GM18907 (cell line): Measurements from ENCODE around the gene PODXL2.
"Not testable (repeated sequence)": the region's sequence is repeated elsewhere in the genome, so short reads cannot be mapped to it uniquely, and the experiment has no call there.

Source experiments
- ATAC-seq: cut with Tn5 transposase; IDR thresholded peaks from one replicate; pipeline ENCODE4 v1.9.1; 2021; ENCODE audit warnings: mild to moderate bottlenecking, moderate library complexity; ENCODE audit not compliant: unreplicated experiment

The PODXL2 gene

GRCh38 chr3:127605547-127605946 is 23.4 kb upstream of the PODXL2 start:
- ATAC-seq: not testable (repeated sequence)

GRCh38 chr3:127606086-127606805 is 22.7 kb upstream of the PODXL2 start:
- ATAC-seq: no peak

GRCh38 chr3:127606981-127607595 is 21.9 kb upstream of the PODXL2 start:
- no peak for ATAC-seq

- ATAC-seq: no peak
Observed at GRCh38 chr3:127607675-127608361, 21.2 kb upstream of the PODXL2 start.

- ATAC-seq: no peak
Observed at GRCh38 chr3:127608362-127608718, 20.6 kb upstream of the PODXL2 start.

GRCh38 chr3:127610105-127610504 is 18.9 kb upstream of the PODXL2 start:
- ATAC-seq: no peak

- no peak for ATAC-seq
Observed at GRCh38 chr3:127611251-127611650, 17.7 kb upstream of the PODXL2 start.

GRCh38 chr3:127612966-127613365 is 16.0 kb upstream of the PODXL2 start:
- no peak for ATAC-seq

GRCh38 chr3:127613406-127613805 is 15.6 kb upstream of the PODXL2 start:
- no peak for ATAC-seq

- no peak for ATAC-seq
Observed at GRCh38 chr3:127614928-127615589, 13.9 kb upstream of the PODXL2 start.

GRCh38 chr3:127615631-127616305 is 13.2 kb upstream of the PODXL2 start:
- no peak for ATAC-seq

GRCh38 chr3:127616836-127617605 is 12.0 kb upstream of the PODXL2 start:
- ATAC-seq: no peak

- no peak for ATAC-seq
Observed at GRCh38 chr3:127618891-127619290, 10.1 kb upstream of the PODXL2 start.

GRCh38 chr3:127620637-127621375 is 8.2 kb upstream of the PODXL2 start:
- ATAC-seq: no peak

- no peak for ATAC-seq
Observed at GRCh38 chr3:127622031-127622430, 7.0 kb upstream of the PODXL2 start.

GRCh38 chr3:127622772-127623576 is 6.0 kb upstream of the PODXL2 start:
- no peak for ATAC-seq

- no peak for ATAC-seq
Observed at GRCh38 chr3:127624063-127624462, 4.9 kb upstream of the PODXL2 start.

GRCh38 chr3:127625821-127626220 is 3.2 kb upstream of the PODXL2 start:
- no peak for ATAC-seq

GRCh38 chr3:127628426-127628787 is 578 bp upstream of the PODXL2 start:
- no peak for ATAC-seq
